Kidney (tissue), 14 donors: ENCODE data around the gene TMEM200A. TPM values are rescaled to one million over a fixed set of nuclear protein-coding genes. Genes with fewer than 3 reads are reported as not detected.

Experiments used
- DNase-seq, 5 donors: peaks; one replicate each; pipeline ENCODE4 v3.0.0-alpha.2; 2013 to 2020
- FAIRE-seq: peaks from 2 replicates; lab custom pipeline; 2012; peaks lifted over from hg19 to GRCh38; lab: Jason Lieb, UNC
- H3K27ac ChIP-seq, 2 donors: one replicate each; pipeline ENCODE4 v1.7.0; 2013; ENCODE audit warnings: low read depth in 2 of 2, low read length in 2 of 2, inconsistent platforms in 1 of 2
- H3K27me3 ChIP-seq: one replicate; pipeline ENCODE4 v1.7.1; 2013; ENCODE audit warnings: low read length, inconsistent platforms; ENCODE audit not compliant: control insufficient read depth, insufficient read depth
- H3K36me3 ChIP-seq, 3 donors: one replicate each; pipeline versions ENCODE4 v1.7.0 to v1.7.1; 2013; ENCODE audit warnings: low read length in 3 of 3, control low read depth in 1 of 3, inconsistent platforms in 1 of 3; ENCODE audit not compliant: insufficient read depth in 3 of 3, control insufficient read depth in 2 of 3
- H3K4me1 ChIP-seq, 3 donors: one replicate each; pipeline versions ENCODE4 v1.7.0 to v1.7.1; 2013; ENCODE audit warnings: low read length in 3 of 3, inconsistent platforms in 1 of 3, low read depth in 1 of 3; ENCODE audit not compliant: control insufficient read depth in 2 of 3, insufficient read depth in 2 of 3
- H3K4me3 ChIP-seq, 3 donors: one replicate each; pipeline versions ENCODE4 v1.7.0 to v1.8.1; 2013; ENCODE audit warnings: low read length in 3 of 3, control low read depth in 1 of 3, inconsistent platforms in 1 of 3
- H3K9ac ChIP-seq, 3 donors: one replicate each; pipeline versions ENCODE4 v1.7.0 to v1.7.1; 2013; ENCODE audit warnings: low read length in 3 of 3, control low read depth in 1 of 3, inconsistent platforms in 1 of 3
- H3K9me3 ChIP-seq, 3 donors: one replicate each; pipeline versions ENCODE4 v1.7.0 to v1.7.1; 2013; ENCODE audit warnings: low read length in 3 of 3, control low read depth in 1 of 3, inconsistent platforms in 1 of 3; ENCODE audit not compliant: control insufficient read depth in 2 of 3, insufficient read depth in 1 of 3
- CTCF ChIP-seq: IDR thresholded peaks from 3 replicates; pipeline ENCODE4 v1.5.1; 2012; ENCODE audit warnings: mild to moderate bottlenecking, moderate library complexity, borderline replicate concordance; ENCODE audit not compliant: insufficient read depth; ENCODE audit errors: extremely low read depth
- intact Hi-C: fragments of 100-400 bp; cut with DNase I; formaldehyde crosslinking; loops from one replicate; pipeline ENCODE4 v1.11.1; 2022
- polyA plus RNA-seq: library from polyadenylated mRNA; stranded (reverse); fragments of 350-450 nt; fragmentation: Illumina TruSeq; extraction: RNeasy Lipid Tissue Mini Kit (QIAGEN cat#74804); gene quantifications from one replicate; pipeline ENCODE4 v1.2.3, GENCODE V29; 2014; ENCODE audit warnings: low read depth, low replicate concordance; ENCODE audit not compliant: insufficient read depth
- total RNA-seq: library from RNA; stranded (reverse); fragmentation: NEBNext Ultra II Directional; extraction: Animal tissue kit (Norgen Biotek cat#: 25700); gene quantifications from one replicate; pipeline ENCODE4 v1.2.1, GENCODE V29; 2021
- donor health status: control.
- donor health status: control.
- donor health status: control.
- donor health status: control.
- donor health status: control.
- donor health status: DM: yes; HTN: yes; CAD: no.
- donor health status: Normal renal cell carcinoma (clear cell type).

Gene TMEM200A
- total and polyA plus RNA-seq, 2 donors from 2014 or later, result 7.7 to 17.9 TPM

GRCh38 chr6:130467146-130468050 lies 101.6 kb downstream of the TMEM200A start:
- peaks cover 0 to 3% (median 0%) of the 10 kb centered on the region in 3 donors for H3K9me3 ChIP-seq
- FAIRE-seq, result no peak
- no peaks in the 10 kb centered on the region for H3K4me1 ChIP-seq
- no peak overlapping the region for H3K9ac ChIP-seq
- intact Hi-C loops, result no loop called here
- DNase-seq, result no peak
- H3K27ac ChIP-seq, result no peak overlapping the region
- no peak for TF ChIP-seq CTCF
- H3K4me3 ChIP-seq, result no peak overlapping the region
- H3K27me3 ChIP-seq, result no peaks in the 10 kb centered on the region
- H3K36me3 ChIP-seq, result no peaks in the 10 kb centered on the region

GRCh38 chr6:130470766-130471165 lies 104.9 kb downstream of the TMEM200A start:
- intact Hi-C loops, result no loop called here
- no peaks in the 10 kb centered on the region for H3K27me3 ChIP-seq
- no peak for DNase-seq
- peaks cover 0 to 16% (median 0%) of the 10 kb centered on the region in 3 donors for H3K9me3 ChIP-seq
- H3K4me1 ChIP-seq, result no peaks in the 10 kb centered on the region
- H3K4me3 ChIP-seq, result no peak overlapping the region
- H3K27ac ChIP-seq, result no peak overlapping the region
- TF ChIP-seq CTCF, result no peak
- H3K36me3 ChIP-seq, result no peaks in the 10 kb centered on the region
- H3K9ac ChIP-seq, result no peak overlapping the region
- no peak for FAIRE-seq

GRCh38 chr6:130473886-130474285 lies 108.1 kb downstream of the TMEM200A start:
- Histone ChIP-seq H3K4me1 (no peaks in the 10 kb centered on the region), H3K9ac (no peak overlapping the region), H3K27ac (no peak overlapping the region), H3K4me3 (no peak overlapping the region), H3K27me3 (no peaks in the 10 kb centered on the region), H3K36me3 (no peaks in the 10 kb centered on the region), H3K9me3 (peaks cover 0 to 16% (median 0%) of the 10 kb centered on the region in 3 donors)
- no peak for TF ChIP-seq CTCF
- DNase-seq, result no peak
- FAIRE-seq, result no peak
- intact Hi-C loops, result no loop called here
